DMS153 (cell line): ENCODE data around the gene AMIGO2.

Source experiments
- DNase-seq: peaks from one replicate; lab custom pipeline; 2025; lab: John Stamatoyannopoulos, UW

AMIGO2 gene

GRCh38 chr12:47098099-47098498 lies 18.3 kb upstream of the AMIGO2 start:
- DNase-seq: no peak

GRCh38 chr12:47097276-47097896 lies 17.6 kb upstream of the AMIGO2 start:
- DNase-seq: no peak

- DNase-seq: no peak
These were observed 15.9 kb upstream of the AMIGO2 start for GRCh38 chr12:47095446-47096236.

GRCh38 chr12:47094804-47095203 lies 15.0 kb upstream of the AMIGO2 start:
- no peak for DNase-seq

GRCh38 chr12:47091009-47091408 lies 11.2 kb upstream of the AMIGO2 start:
- DNase-seq: no peak

GRCh38 chr12:47088021-47088944 lies 8.5 kb upstream of the AMIGO2 start:
- DNase-seq: peak; percentile 96

- DNase-seq: peak; percentile 16
These were observed 7.4 kb upstream of the AMIGO2 start for GRCh38 chr12:47087088-47087688.

GRCh38 chr12:47085815-47086252 lies 6.1 kb upstream of the AMIGO2 start:
- peak; percentile 81 for DNase-seq

GRCh38 chr12:47084172-47084571 lies 4.4 kb upstream of the AMIGO2 start:
- no peak for DNase-seq

GRCh38 chr12:47082796-47083621 lies 3.2 kb upstream of the AMIGO2 start:
- DNase-seq: peak; percentile 26

GRCh38 chr12:47082283-47082682 lies 2.5 kb upstream of the AMIGO2 start:
- DNase-seq: no peak

- DNase-seq: peak; percentile 31
These were observed 1.2 kb upstream of the AMIGO2 start for GRCh38 chr12:47080725-47081502.

GRCh38 chr12:47079981-47080724 lies 394 bp upstream of the AMIGO2 start:
- peak; percentile 55 for DNase-seq

GRCh38 chr12:47078733-47079467 lies 859 bp downstream of the AMIGO2 start:
- DNase-seq: no peak

GRCh38 chr12:47078086-47078395 lies 1.7 kb downstream of the AMIGO2 start:
- no peak for DNase-seq

- no peak for DNase-seq
These were observed 2.3 kb downstream of the AMIGO2 start for GRCh38 chr12:47077206-47078085.

GRCh38 chr12:47075192-47076084 lies 4.3 kb downstream of the AMIGO2 start:
- DNase-seq: no peak
